GM10248 (cell line): ENCODE measurements around the gene S100PBP.

ENCODE experiments used
- CTCF ChIA-PET: fragments of 300-600 bp; sonication (Branson Sonifier 250); formaldehyde crosslinking; extraction: SDS; loops from one replicate; lab custom pipeline; 2021; ENCODE audit warnings: antibody characterized with exemption; lab: Yijun Ruan, JAX
- POLR2A ChIA-PET: fragments of 350-650 bp; sonication (Branson Sonifier 250); formaldehyde crosslinking; extraction: SDS; loops from one replicate; lab custom pipeline; 2020; ENCODE audit warnings: antibody characterized with exemption; lab: Yijun Ruan, JAX
- DNase-seq: peaks from one replicate; pipeline ENCODE4 v3.0.0; 2012; ENCODE audit errors: extremely low spot score
- CTCF ChIP-seq: IDR thresholded peaks from 2 replicates; pipeline ENCODE4 v1.5.1; 2012; ENCODE audit warnings: mild to moderate bottlenecking, low read depth; ENCODE audit errors: extremely low read depth, missing control alignments, control extremely low read depth

S100PBP gene

GRCh38 chr1:32808580-32808979 is 8.9 kb upstream of the S100PBP start:
- POLR2A ChIA-PET = no interaction called here
- TF ChIP-seq CTCF = no peak
- DNase-seq = no peak
- CTCF ChIA-PET = no interaction called here

- DNase-seq = no peak
- ChIA-PET CTCF (interaction anchor here (1.2 to 3.6 kb wide), 2 partner anchors 20 to 37 kb away, joined by 4 to 13 read pairs; no protein-coding TSS in a partner anchor), POLR2A (no interaction called here)
- no peak for TF ChIP-seq CTCF
Measured at GRCh38 chr1:32810358-32810757, 7.1 kb upstream of the S100PBP start.

GRCh38 chr1:32811265-32811664 is 6.2 kb upstream of the S100PBP start:
- TF ChIP-seq CTCF = no peak
- ChIA-PET POLR2A (no interaction called here), CTCF (interaction anchor here (3.6 kb wide), 1 partner anchor 38 kb away, joined by 13 read pairs; no protein-coding TSS in a partner anchor)
- no peak for DNase-seq

- ChIA-PET POLR2A (no interaction called here), CTCF (interaction anchor here (1.3 to 3.6 kb wide), 2 partner anchors 14 to 39 kb away, joined by 3 to 13 read pairs; no protein-coding TSS in a partner anchor)
- no peak for TF ChIP-seq CTCF
- DNase-seq = no peak
Measured at GRCh38 chr1:32811917-32812316, 5.5 kb upstream of the S100PBP start.

GRCh38 chr1:32813941-32814739 is 3.3 kb upstream of the S100PBP start:
- TF ChIP-seq CTCF = no peak
- ChIA-PET POLR2A (interaction anchor here (0.6 kb wide), 1 partner anchor 136 kb away, joined by 5 read pairs; no protein-coding TSS in a partner anchor), CTCF (interaction anchor here (1.5 to 3.6 kb wide), 2 partner anchors 41 to 101 kb away, joined by 4 to 13 read pairs; no protein-coding TSS in a partner anchor)
- DNase-seq = no peak

GRCh38 chr1:32816676-32817158 is 736 bp upstream of the S100PBP start:
- POLR2A ChIA-PET = interaction anchor here (0.5 to 0.7 kb wide), 3 partner anchors 41 to 296 kb away, joined by 3 read pairs; partner anchors contain the start of gene RBBP4
- no peak for DNase-seq
- CTCF ChIA-PET = interaction anchor here (1.2 to 2.3 kb wide), 2 partner anchors 44 to 104 kb away, joined by 3 to 8 read pairs; no protein-coding TSS in a partner anchor
- TF ChIP-seq CTCF = no peak
